HCT116 (cell line): ENCODE data around the gene TRPM3.

Source experiments
- ATF3 ChIP-seq: IDR thresholded peaks from 2 replicates; pipeline ENCODE4 v1.6.1; 2012
- CTCF ChIP-seq, 3 experiments: fragments of 200-600 bp in 1 of 3; sonication (generic) in 1 of 3; IDR thresholded peaks in 2 of 3; conservative IDR thresholded peaks in 1 of 3; 2 replicates each; pipeline ENCODE4 v1.5.1; 2012 to 2017; ENCODE audit warnings: low read depth in 2 of 3, low read length in 2 of 3, antibody characterized with exemption in 1 of 3, borderline replicate concordance in 1 of 3, control low read depth in 1 of 3, mild to moderate bottlenecking in 1 of 3, mixed read lengths in 1 of 3, mixed run types in 1 of 3, moderate library complexity in 1 of 3; ENCODE audit not compliant: insufficient read depth in 1 of 3
- EZH2 ChIP-seq: fragments of 200-600 bp; sonication (generic); IDR thresholded peaks from 2 replicates; pipeline ENCODE4 v1.6.1; 2017; ENCODE audit warnings: antibody characterized with exemption, mixed run types
- EZH2phosphoT487 ChIP-seq: fragments of 200-600 bp; IDR thresholded peaks from 2 replicates; pipeline ENCODE4 v1.6.1; 2018; ENCODE audit warnings: antibody characterized with exemption, borderline replicate concordance
- MAX ChIP-seq: IDR thresholded peaks from 2 replicates; pipeline ENCODE4 v1.6.1; 2012
- POLR2A ChIP-seq: IDR thresholded peaks from 2 replicates; pipeline ENCODE4 v1.7.0; 2011; ENCODE audit warnings: borderline replicate concordance; ENCODE audit not compliant: insufficient read depth, insufficient read length; ENCODE audit errors: extremely low read depth
- POLR2AphosphoS5 ChIP-seq: IDR thresholded peaks from 2 replicates; pipeline ENCODE4 v1.6.1; 2011; ENCODE audit warnings: mild to moderate bottlenecking, low read depth, low read length, moderate library complexity
- REST ChIP-seq: IDR thresholded peaks from 2 replicates; pipeline ENCODE4 v1.6.1; 2012; ENCODE audit warnings: low read depth
- SIN3A ChIP-seq: IDR thresholded peaks from 2 replicates; pipeline ENCODE4 v1.6.1; 2012; ENCODE audit warnings: low read depth
- SP1 ChIP-seq: IDR thresholded peaks from 2 replicates; pipeline ENCODE4 v1.6.1; 2012; ENCODE audit warnings: low read depth
- ZBTB33 ChIP-seq: IDR thresholded peaks from 2 replicates; pipeline ENCODE4 v1.6.1; 2011; ENCODE audit warnings: mild to moderate bottlenecking, low read length, moderate library complexity; ENCODE audit not compliant: insufficient replicate concordance; ENCODE audit errors: extremely low read depth
- ZFX ChIP-seq: fragments of 450-650 bp; IDR thresholded peaks from 2 replicates; pipeline ENCODE4 v1.6.1; 2017
- ZNF274 ChIP-seq: fragments of 200-500 bp; sonication (Bioruptor generic); IDR thresholded peaks from 2 replicates; pipeline ENCODE4 v1.6.1; 2014; ENCODE audit warnings: mild to moderate bottlenecking, low read depth, low read length, inconsistent platforms

- TF ChIP-seq CTCF (IDR thresholded peaks at IDR 0.05 in 2 of 3, conservative IDR thresholded peaks at IDR 0.05 in 1 of 3; ENCODE audit: borderline replicate concordance in 1 of 3, insufficient read depth in 1 of 3, low read depth in 2 of 3, low read length in 2 of 3) (peak in 2 of 3 experiments; percentile 35 to 49; a peak in 3 of 6 replicates), ZFX (no peak), POLR2A (no peak), REST (no peak), EZH2 (no peak), ZBTB33 (no peak), SP1 (no peak), EZH2phosphoT487 (no peak), MAX (no peak), POLR2AphosphoS5 (no peak), ZNF274 (no peak), SIN3A (no peak), ATF3 (no peak)
These were observed 542.7 kb downstream of the TRPM3 start for GRCh38 chr9:70578720-70579119.
